ENCODE measurements around the gene ACTN1.
"Not testable (repeated sequence)": the region's sequence is repeated elsewhere in the genome, so short reads cannot be mapped to it uniquely, and the experiment has no call there.

Gene ACTN1

DNA sequence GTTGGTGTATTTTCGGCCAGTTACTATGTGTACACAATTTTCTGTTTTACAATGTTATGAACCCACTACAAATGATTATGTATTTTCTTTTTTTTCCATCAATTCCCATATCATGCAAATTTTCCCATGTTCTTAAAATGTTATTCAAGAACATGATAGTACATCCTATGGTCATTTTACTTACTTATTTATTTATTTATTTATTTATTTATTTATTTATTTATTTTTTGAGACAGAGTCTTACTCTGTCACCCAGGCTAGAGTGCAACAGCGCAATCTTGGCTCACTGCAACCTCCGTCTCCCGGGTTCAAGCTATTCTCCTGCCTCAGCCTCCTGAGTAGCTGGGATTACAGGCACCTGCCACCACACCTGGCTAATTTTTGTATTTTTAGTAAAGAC lies 131.5 kb downstream of the ACTN1 start:
- not testable (repeated sequence) for H3K27ac Mint-ChIP-seq; H3K36me3 Mint-ChIP-seq; DNase-seq; H3K27me3 Mint-ChIP-seq; ATAC-seq (replicated peaks); H3K4me3 Mint-ChIP-seq; H3K9me3 Mint-ChIP-seq
- H3K4me1 Mint-ChIP-seq, result peaks cover 12 to 19% of the 10 kb centered on the region in 2 donors

DNA sequence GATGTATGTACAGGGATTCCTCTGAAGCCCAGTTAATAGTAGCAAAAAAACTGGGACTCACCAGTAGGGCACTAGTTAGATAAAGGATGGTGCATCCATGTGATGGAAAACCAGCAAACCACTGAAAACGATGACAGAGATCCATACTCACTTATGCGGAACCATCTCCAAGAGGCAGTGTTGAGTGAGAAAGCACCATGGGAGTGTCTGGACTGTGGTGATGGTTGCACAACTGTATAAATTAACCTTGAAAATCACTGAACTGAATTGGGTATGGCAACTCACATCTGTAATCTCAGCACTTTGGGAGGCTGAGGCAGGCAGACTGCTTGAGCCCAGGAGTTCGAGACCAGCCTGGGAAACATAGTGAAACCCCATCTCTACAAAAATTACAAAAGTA lies 132.6 kb downstream of the ACTN1 start:
- Mint-ChIP-seq H3K36me3 (no peaks in the 10 kb centered on the region), H3K27ac (no peak overlapping the region), H3K9me3 (no peaks in the 10 kb centered on the region), H3K4me1 (peaks cover 14 to 28% of the 10 kb centered on the region in 2 donors), H3K27me3 (peaks cover 0 to 4% of the 10 kb centered on the region in 2 donors), H3K4me3 (no peak overlapping the region)
- ATAC-seq (replicated peaks) (peak in 1 of 2 donors; percentile 39), DNase-seq (no peak)

DNA sequence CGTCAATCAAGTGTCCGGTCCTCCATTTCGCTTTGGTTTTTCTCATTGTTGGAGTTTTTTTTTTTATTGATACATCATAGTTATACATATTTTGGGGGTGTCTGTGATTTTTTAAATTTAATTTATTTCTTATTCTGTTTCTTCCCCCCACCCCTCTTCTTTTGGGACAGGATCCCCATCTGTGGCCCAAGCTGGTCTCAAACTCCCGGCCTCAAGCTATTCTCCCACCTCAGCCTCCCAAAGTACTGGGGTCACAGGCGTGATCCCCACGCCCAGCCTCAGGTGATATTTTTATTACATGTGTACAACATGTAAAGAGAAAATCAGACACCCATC lies 134.9 kb downstream of the ACTN1 start:
- ATAC-seq (replicated peaks), result no peak
- Mint-ChIP-seq H3K9me3 (no peaks in the 10 kb centered on the region), H3K36me3 (no peaks in the 10 kb centered on the region), H3K27me3 (peaks cover 0 to 4% of the 10 kb centered on the region in 2 donors), H3K4me3 (peak overlapping the region; percentile 75 to 78), H3K4me1 (peaks cover 21 to 39% of the 10 kb centered on the region in 2 donors), H3K27ac (no peak overlapping the region)
- DNase-seq, result no peak

DNA sequence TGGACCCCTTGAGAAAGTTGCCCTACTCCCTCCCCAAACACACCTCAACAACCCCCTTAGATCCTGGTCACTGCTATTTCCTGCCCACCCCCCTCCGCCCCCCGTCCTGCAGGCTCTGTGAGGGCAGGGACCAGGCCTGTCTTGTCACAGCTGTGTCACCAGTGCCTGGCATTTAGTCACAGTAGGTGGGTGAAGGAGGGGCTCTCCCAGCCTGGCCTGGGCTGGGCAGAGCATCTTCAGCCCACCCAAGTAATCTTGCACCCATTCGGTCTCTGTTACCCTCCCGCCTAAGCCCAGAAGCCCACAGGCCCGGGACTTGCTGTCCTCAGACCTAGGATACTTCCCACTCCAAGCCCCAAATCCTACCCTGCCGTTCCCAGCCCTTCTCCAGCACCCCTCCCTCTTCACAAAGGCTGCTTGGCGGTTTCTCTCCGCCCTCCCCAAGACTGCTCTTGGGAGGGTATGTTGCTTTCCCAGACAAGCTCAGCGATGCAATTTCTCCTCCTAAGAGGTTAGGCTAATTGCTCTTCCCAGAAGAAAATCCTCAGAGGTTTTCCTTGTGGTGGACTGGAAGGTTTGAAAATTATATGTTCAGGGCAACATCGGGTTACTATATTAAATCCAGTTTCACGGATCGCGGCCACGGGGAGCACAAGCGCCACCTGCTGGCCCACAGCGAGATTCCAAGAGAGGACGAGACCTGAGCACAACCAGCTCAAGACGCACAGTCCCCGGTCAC lies 135.5 kb downstream of the ACTN1 start:
- DNase-seq, result peak; percentile 63
- ATAC-seq (replicated peaks), result peak; percentile 88 to 90
- peak overlapping the region; percentile 69 for H3K27ac Mint-ChIP-seq
- no peaks in the 10 kb centered on the region for H3K9me3 Mint-ChIP-seq
- H3K36me3 Mint-ChIP-seq, result no peaks in the 10 kb centered on the region
- peaks cover 21 to 39% of the 10 kb centered on the region in 2 donors for H3K4me1 Mint-ChIP-seq
- peak overlapping the region; percentile 75 to 78 for H3K4me3 Mint-ChIP-seq
- peaks cover 0 to 4% of the 10 kb centered on the region in 2 donors for H3K27me3 Mint-ChIP-seq

DNA sequence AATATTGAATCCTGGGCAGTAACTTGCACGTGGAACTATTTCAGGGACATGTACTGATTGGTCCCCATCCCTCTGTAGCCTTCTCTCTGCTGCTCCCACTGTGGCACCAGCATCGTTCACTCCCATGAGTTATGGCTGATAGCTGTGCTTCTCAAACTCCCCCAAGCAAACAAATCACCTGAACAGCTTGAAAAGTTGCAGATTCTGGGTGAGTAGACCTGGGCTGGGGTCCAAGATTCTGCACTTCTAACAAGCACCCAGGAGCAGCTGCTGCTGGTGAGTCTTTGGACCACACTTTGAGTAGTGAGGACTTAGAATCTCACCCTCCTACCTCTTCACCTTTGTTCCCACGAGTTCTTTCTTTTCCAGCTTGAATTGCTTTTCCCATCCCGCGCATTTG lies 136.8 kb downstream of the ACTN1 start:
- no peak for DNase-seq
- Mint-ChIP-seq H3K27ac (no peak overlapping the region), H3K4me1 (peaks cover 21 to 39% of the 10 kb centered on the region in 2 donors)

DNA sequence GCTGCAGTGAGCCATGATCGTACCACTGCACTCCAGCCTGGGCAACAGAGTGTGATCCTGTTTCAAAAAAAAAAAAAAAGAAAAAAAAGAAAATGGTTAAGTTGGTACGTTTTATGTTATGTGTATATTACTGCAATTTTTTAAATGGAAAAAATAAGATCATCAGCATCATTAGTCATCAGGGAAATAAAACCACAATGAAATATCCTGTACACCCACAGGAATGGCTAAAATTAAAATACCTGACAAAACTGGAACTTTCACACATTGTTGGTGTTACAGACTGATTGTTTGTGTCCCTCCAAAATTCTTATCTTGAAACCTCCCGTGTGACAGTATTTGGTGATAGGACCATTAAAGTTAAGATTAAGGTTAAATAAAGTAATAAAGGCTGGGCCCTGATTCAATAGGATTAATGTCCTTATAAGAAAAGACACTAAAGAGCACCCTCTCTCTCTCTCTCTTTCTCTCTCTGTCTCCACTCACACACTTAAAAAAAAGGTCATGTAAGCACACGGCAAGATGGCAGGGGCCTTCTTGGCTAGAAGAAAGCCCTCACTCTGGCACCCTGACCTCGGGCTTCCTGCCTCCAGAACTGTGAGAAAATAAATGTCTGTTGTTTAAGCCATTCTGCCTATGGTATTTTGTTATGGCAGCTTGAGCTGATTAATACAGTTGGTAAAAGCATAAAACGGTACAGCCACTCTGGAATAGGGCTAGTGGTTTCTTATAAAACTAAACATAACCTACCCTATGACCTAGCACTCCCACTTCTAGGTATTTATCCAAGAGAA lies 137.9 kb downstream of the ACTN1 start:
- H3K27me3 Mint-ChIP-seq, result peaks cover 0 to 4% of the 10 kb centered on the region in 2 donors
- H3K27ac Mint-ChIP-seq, result no peak overlapping the region
- no peak overlapping the region for H3K4me3 Mint-ChIP-seq
- ATAC-seq (replicated peaks) (no peak), DNase-seq (no peak)
- peaks cover 19 to 39% of the 10 kb centered on the region in 2 donors for H3K4me1 Mint-ChIP-seq
- peaks cover 4 to 7% of the 10 kb centered on the region in 2 donors for H3K9me3 Mint-ChIP-seq
- H3K36me3 Mint-ChIP-seq, result peaks cover 0 to 5% of the 10 kb centered on the region in 2 donors

More for the DNA sequence above, 136.8 kb downstream of the ACTN1 start:
- Mint-ChIP-seq H3K4me3 (no peak overlapping the region), H3K36me3 (no peaks in the 10 kb centered on the region), H3K9me3 (peaks cover under 1 to 1% of the 10 kb centered on the region in 2 donors), H3K27me3 (peaks cover 0 to 4% of the 10 kb centered on the region in 2 donors)
- ATAC-seq (replicated peaks), result no peak

DNA sequence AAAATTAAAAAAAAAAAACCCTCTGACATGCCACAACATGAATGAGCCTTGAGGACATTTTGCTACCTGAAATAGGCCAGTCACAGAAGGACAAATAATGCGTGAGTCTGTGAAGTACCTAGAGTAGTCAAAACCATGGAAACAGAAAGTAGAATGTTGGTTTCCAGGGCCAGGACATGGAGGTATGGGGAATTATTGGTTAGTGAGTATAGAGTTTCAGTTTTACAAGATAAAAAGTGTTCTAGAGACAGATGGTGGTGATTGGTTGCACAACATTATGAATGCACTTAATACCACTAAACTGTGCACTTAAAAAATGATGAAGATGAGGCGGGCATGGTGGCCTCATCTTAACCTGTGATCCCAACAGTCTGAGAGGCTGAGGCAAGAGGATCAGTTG lies 138.6 kb downstream of the ACTN1 start:
- H3K4me1 Mint-ChIP-seq, result peaks cover 20 to 43% of the 10 kb centered on the region in 2 donors
- peaks cover 0 to 4% of the 10 kb centered on the region in 2 donors for H3K27me3 Mint-ChIP-seq

DNA sequence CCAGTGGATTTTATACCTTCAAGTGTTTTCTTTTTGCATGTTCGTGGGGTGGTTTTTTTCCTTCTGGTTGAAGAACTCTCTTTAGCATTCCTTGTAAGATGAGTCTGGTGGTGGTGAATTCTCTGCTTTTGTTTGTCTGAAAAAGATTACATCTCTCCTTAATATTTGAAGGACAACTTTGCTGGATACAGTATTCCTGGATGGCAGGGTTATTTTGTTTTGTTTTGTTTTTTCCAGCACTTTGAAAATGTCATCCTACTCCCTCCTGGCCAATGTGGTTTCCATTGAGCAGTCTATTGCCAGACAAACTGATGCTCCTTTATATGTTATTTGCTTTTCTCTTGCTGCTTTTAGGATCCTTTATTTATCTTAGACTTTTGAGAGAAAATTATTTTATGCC lies 143.0 kb downstream of the ACTN1 start:
- ATAC-seq (replicated peaks) (no peak), DNase-seq (no peak)
- Mint-ChIP-seq H3K9me3 (peaks cover 15 to 17% of the 10 kb centered on the region in 2 donors), H3K4me1 (peaks cover 10 to 26% of the 10 kb centered on the region in 2 donors), H3K36me3 (peaks cover 0 to 8% of the 10 kb centered on the region in 2 donors), H3K4me3 (no peak overlapping the region), H3K27me3 (no peaks in the 10 kb centered on the region), H3K27ac (no peak overlapping the region)

More for the DNA sequence above, 138.6 kb downstream of the ACTN1 start:
- Mint-ChIP-seq H3K4me3 (no peak overlapping the region), H3K27ac (peak overlapping the region; percentile 51), H3K9me3 (peaks cover 8 to 12% of the 10 kb centered on the region in 2 donors), H3K36me3 (peaks cover 0 to 8% of the 10 kb centered on the region in 2 donors)
- ATAC-seq (replicated peaks) (peak; percentile 26 to 45), DNase-seq (no peak)

DNA sequence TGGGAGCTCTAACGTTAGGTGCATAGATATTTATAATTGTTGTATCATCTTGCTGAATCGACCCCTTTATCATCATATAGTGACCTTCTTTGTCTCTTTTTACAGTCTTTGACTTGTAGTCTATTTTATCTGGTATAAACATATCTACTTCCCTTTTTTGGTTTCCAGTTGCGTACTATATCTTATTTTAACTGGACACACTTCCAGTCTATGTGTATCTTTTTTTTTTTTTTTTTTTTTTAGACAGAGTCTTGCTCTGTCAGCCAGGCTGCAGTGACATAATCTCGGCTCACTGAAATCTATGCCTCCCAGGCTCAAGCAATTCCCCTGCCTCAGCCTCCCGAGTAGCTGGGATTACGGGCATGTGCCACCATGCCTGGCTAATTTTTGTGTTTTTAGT lies 144.3 kb downstream of the ACTN1 start:
- Mint-ChIP-seq H3K27ac (no peak overlapping the region), H3K27me3 (no peaks in the 10 kb centered on the region)
- peak; percentile 72 to 75 for ATAC-seq (replicated peaks)

DNA sequence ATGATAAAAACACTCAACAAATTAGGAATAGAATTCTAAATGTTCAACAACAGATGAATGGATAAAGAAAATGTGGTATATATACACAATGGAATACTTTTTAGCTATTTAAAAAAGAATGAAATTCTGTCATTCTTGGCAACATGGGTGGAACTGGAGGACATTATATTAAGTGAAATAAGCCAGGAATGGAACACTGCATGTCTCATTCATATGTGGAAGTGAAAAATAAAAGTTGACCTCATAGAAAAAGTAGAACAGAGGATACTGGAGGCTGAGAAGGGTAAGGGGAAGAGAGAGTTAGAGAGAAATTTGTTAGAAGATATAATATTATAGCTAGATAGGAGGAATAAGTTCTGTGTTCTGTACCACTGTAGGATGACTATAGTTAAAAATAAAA lies 150.4 kb downstream of the ACTN1 start:
- Mint-ChIP-seq H3K36me3 (no peaks in the 10 kb centered on the region), H3K27me3 (no peaks in the 10 kb centered on the region), H3K4me3 (no peak overlapping the region), H3K9me3 (peaks cover 5 to 6% of the 10 kb centered on the region in 2 donors), H3K4me1 (peaks cover 19 to 23% of the 10 kb centered on the region in 2 donors), H3K27ac (no peak overlapping the region)
- DNase-seq, result no peak
- peak; percentile 51 to 63 for ATAC-seq (replicated peaks)

More for the DNA sequence above, 144.3 kb downstream of the ACTN1 start:
- Mint-ChIP-seq H3K9me3 (peaks cover 15 to 17% of the 10 kb centered on the region in 2 donors), H3K36me3 (peaks cover 0 to 8% of the 10 kb centered on the region in 2 donors), H3K4me1 (peaks cover 6 to 18% of the 10 kb centered on the region in 2 donors), H3K4me3 (no peak overlapping the region)
- no peak for DNase-seq

DNA sequence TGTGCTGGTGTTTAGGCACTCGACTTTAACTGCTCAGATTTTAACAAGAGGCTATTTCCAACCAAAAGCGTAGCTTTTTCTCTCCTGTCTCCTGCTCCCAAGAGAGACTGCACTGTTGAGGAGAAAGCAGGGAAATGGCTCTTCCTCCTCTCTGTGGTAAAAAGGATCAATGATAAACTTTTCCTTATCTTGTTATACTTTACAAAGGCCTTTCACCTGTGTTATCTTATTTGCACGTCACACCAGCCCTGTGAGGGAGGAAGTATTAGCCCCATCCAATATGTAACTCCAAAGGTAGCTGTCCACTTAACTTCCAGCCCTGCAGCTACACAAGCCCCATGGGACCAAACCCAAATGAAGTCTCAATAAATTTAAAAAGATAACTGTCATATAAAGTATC lies 153.4 kb downstream of the ACTN1 start:
- no peaks in the 10 kb centered on the region for H3K27me3 Mint-ChIP-seq
- H3K4me1 Mint-ChIP-seq, result peaks cover 41 to 53% of the 10 kb centered on the region in 2 donors
- H3K9me3 Mint-ChIP-seq, result no peaks in the 10 kb centered on the region
- DNase-seq, result no peak
- no peak overlapping the region for H3K27ac Mint-ChIP-seq
- no peak for ATAC-seq (replicated peaks)
- no peak overlapping the region for H3K4me3 Mint-ChIP-seq
- no peaks in the 10 kb centered on the region for H3K36me3 Mint-ChIP-seq

DNA sequence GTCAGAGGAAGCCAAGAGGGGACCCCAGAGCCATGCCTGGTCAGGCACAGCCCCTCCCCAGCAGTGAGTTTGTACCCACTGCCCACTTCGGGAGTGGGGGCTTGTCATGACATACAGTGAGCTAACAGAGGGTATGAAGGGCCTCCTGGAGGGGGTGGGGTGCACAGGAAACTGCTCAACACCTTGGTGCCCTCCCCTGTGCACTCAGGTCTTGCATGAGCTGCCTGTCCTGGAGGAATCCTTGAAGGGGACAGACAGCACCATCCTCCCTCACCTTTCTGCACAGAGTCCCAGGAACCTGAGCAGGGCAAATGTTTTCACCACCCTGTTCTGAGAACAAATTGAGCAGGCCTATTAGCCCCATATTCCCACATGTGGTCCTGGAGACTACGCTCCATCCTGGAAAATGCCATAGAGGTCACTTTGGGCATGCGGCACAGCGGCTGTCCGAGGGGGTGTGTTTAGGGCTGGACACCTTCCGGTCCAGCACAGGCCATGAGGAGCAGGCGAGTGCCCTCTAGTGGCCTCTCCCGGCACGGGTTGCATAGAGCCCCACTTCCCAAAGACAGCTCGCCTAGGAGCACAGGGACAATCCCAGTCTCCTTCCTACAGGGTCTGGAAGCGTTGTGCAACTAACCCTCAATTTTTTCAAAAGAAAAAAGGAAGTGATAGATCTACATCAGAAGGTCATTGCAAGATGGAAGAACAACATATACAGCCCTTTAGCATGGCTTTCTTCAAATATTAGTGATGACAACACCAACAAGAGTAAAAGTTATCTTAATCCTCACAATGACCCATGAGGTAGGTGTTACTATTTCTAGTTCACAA lies 154.4 kb downstream of the ACTN1 start:
- H3K36me3 Mint-ChIP-seq, result no peaks in the 10 kb centered on the region
- no peaks in the 10 kb centered on the region for H3K9me3 Mint-ChIP-seq
- DNase-seq (no peak), ATAC-seq (replicated peaks) (peak; percentile 29 to 41)
- H3K27me3 Mint-ChIP-seq, result no peaks in the 10 kb centered on the region
- H3K4me3 Mint-ChIP-seq, result peak overlapping the region in 1 of 2 donors; percentile 32
- H3K27ac Mint-ChIP-seq, result no peak overlapping the region
- peaks cover 50 to 63% of the 10 kb centered on the region in 2 donors for H3K4me1 Mint-ChIP-seq

DNA sequence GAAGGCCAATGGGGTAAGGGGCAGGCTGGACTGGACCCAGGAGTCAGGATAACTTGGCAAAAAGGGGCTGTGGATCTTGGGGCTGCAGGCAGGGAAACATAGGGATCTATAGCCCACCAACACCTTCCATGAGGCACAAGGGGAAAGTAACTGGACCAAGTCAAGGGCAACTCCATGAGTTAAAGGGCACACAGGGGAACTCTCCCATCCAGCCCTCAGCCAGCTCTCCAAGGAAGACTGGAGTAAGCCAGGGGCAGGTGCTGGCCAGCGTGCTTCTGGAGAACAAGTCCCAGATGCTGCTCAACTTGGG lies 154.9 kb downstream of the ACTN1 start:
- Mint-ChIP-seq H3K27ac (peak overlapping the region; percentile 34), H3K4me1 (peaks cover 56 to 68% of the 10 kb centered on the region in 2 donors), H3K27me3 (no peaks in the 10 kb centered on the region), H3K9me3 (no peaks in the 10 kb centered on the region), H3K4me3 (peak overlapping the region; percentile 6 to 32), H3K36me3 (no peaks in the 10 kb centered on the region)
- DNase-seq (no peak), ATAC-seq (replicated peaks) (no peak)

Measured in stimulated activated naive B cell treated with anti-CD40 and anti-IgM and Interleukin-4, amounts not matched to agents 10 μg/mL and 1 μg/mL and 100 μg/mL, for 72 hours (primary cell).